ENCODE measurements around the gene P3H3.

DNA sequence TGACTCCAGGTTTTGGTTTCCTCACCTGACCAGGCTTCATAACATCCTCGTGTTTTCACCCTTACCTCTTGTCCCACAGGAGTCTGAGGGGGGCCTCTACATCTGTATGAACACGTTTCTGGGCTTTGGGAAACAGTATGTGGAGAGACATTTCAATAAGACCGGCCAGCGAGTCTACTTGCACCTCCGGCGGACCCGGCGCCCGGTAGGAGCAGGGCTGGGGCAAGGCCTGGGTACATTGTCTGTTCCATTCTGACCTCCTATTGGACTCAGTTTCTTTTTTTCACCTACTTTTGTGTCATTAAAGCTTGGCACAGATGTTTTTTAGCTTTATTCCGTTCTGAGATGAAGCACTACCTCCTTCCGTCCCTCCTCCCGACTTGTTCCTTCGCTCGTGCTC lies 27.1 kb downstream of the P3H3 start:
- no peak for TF ChIP-seq ZNF561 (CRISPR knock-in tag; conservative IDR thresholded peaks at IDR 0.05)
- TF ChIP-seq FOXJ3 (CRISPR knock-in tag; IDR thresholded peaks at IDR 0.05): no peak
- TF ChIP-seq RCOR1 (IDR thresholded peaks at IDR 0.05; ENCODE audit: borderline replicate concordance in 1 of 2, low read depth in 2 of 2, low read length in 2 of 2): no peak
- TF ChIP-seq XRCC5 (IDR thresholded peaks at IDR 0.05; ENCODE audit: low read depth, low read length): no peak
- TF ChIP-seq, protein P1, sequence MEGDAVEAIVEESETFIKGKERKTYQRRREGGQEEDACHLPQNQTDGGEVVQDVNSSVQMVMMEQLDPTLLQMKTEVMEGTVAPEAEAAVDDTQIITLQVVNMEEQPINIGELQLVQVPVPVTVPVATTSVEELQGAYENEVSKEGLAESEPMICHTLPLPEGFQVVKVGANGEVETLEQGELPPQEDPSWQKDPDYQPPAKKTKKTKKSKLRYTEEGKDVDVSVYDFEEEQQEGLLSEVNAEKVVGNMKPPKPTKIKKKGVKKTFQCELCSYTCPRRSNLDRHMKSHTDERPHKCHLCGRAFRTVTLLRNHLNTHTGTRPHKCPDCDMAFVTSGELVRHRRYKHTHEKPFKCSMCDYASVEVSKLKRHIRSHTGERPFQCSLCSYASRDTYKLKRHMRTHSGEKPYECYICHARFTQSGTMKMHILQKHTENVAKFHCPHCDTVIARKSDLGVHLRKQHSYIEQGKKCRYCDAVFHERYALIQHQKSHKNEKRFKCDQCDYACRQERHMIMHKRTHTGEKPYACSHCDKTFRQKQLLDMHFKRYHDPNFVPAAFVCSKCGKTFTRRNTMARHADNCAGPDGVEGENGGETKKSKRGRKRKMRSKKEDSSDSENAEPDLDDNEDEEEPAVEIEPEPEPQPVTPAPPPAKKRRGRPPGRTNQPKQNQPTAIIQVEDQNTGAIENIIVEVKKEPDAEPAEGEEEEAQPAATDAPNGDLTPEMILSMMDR (IDR thresholded peaks at IDR 0.05 in 2 of 3, conservative IDR thresholded peaks at IDR 0.05 in 1 of 3; ENCODE audit: insufficient read depth in 2 of 3, low read depth in 1 of 3, low read length in 3 of 3): no peak
- no peak for TF ChIP-seq ZNF445 (CRISPR knock-in tag; IDR thresholded peaks at IDR 0.05; ENCODE audit: low read depth)
- TF ChIP-seq NFIX (CRISPR knock-in tag; IDR thresholded peaks at IDR 0.05; ENCODE audit: low read depth): no peak
- TF ChIP-seq, protein P2, sequence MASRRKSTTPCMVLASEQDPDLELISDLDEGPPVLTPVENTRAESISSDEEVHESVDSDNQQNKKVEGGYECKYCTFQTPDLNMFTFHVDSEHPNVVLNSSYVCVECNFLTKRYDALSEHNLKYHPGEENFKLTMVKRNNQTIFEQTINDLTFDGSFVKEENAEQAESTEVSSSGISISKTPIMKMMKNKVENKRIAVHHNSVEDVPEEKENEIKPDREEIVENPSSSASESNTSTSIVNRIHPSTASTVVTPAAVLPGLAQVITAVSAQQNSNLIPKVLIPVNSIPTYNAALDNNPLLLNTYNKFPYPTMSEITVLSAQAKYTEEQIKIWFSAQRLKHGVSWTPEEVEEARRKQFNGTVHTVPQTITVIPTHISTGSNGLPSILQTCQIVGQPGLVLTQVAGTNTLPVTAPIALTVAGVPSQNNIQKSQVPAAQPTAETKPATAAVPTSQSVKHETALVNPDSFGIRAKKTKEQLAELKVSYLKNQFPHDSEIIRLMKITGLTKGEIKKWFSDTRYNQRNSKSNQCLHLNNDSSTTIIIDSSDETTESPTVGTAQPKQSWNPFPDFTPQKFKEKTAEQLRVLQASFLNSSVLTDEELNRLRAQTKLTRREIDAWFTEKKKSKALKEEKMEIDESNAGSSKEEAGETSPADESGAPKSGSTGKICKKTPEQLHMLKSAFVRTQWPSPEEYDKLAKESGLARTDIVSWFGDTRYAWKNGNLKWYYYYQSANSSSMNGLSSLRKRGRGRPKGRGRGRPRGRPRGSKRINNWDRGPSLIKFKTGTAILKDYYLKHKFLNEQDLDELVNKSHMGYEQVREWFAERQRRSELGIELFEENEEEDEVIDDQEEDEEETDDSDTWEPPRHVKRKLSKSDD (conservative IDR thresholded peaks at IDR 0.05; ENCODE audit: low read length): no peak
- no peak for TF ChIP-seq CHD4 (IDR thresholded peaks at IDR 0.05; ENCODE audit: insufficient read depth, insufficient replicate concordance, low read depth, low read length, poor library complexity, severe bottlenecking)
- no peak for TF ChIP-seq POLR2AphosphoS5 (IDR thresholded peaks at IDR 0.05; ENCODE audit: control insufficient read depth, insufficient read depth, low read depth, low read length)
- no peak for TF ChIP-seq NEUROD1 (IDR thresholded peaks at IDR 0.05; ENCODE audit: borderline replicate concordance, low read depth, low read length, partially characterized antibody)

All from K562 (cell line).